ENCODE results near the gene UBE3A. TPM values are rescaled to one million over a fixed set of nuclear protein-coding genes. Genes with fewer than 3 reads are reported as not detected.
A peak's percentile ranks its signal among the peaks of the same experiment; 100 is the strongest.

The UBE3A gene
- total and polyA plus RNA-seq, 9 of the 15 experiments (the other 6 are each of a cell fraction or from before 2014, with no cell fraction given) = 29.3 to 103 (median 60.2) TPM

DNA sequence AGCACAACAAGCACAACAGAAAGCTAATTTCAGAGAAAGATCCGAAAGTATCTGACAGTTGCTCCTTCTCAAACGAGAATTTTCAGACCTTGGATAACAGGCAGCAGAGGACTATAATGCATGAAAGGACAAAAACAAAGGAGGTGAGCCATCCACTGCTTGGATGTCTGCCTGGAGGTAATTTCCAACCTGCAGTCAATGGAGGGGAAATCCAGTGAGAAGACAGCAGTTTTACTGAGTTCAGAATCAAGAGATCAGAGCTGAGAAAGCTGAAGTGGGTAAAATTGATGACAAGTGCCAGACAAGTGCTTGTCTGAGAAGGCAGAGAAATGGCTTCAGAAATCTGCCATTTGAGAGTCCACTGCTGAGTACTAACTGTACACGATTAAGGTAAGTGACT, 22.1 kb downstream of the UBE3A start:
- CTCF ChIA-PET (ENCODE audit: low intra/inter-chr PET ratio) = no interaction called here
- 41% methylated on average over 3 of the region's 3 CpGs for WGBS (ENCODE audit: insufficient coverage, low coverage, missing lambda C conversion rate)
- POLR2A ChIA-PET = interaction anchor here (1.8 kb wide), 1 partner anchor 20 kb away, joined by 5 read pairs; no protein-coding TSS in a partner anchor
- Histone ChIP-seq H4K20me1 (replicated peaks; ENCODE audit: control insufficient read depth, insufficient read depth, low read length) (peaks cover 4% of the 10 kb centered on the region; the same call in 1 of the 2 replicates), H3K4me1 (replicated peaks in 1 of 2; ENCODE audit: control insufficient read depth in 2 of 2, insufficient read depth in 2 of 2, low read length in 2 of 2) (peaks cover 0 to 13% of the 10 kb centered on the region in 2 experiments; a peak in 2 of 5 replicates), H3K36me3 (ENCODE audit: control insufficient read depth, insufficient read depth, low read length) (peaks cover 20% of the 10 kb centered on the region), H3K79me2 (ENCODE audit: control insufficient read depth, insufficient read depth, low read length) (peaks cover 100% of the 10 kb centered on the region), H3K9me3 (replicated peaks; ENCODE audit: control insufficient read depth, insufficient read depth, low read depth, low read length) (no peaks in the 10 kb centered on the region), H2AFZ (ENCODE audit: low read depth, low read length) (no peak overlapping the region), H3K4me3 (no peak overlapping the region), H3K4me2 (ENCODE audit: insufficient read depth, low read length) (peak overlapping the region; percentile 32; the same call in 1 of the 2 replicates), H3K27ac (ENCODE audit: extremely low read depth, low read depth, low read length) (peak overlapping the region; percentile 52; the same call in 2 of the 3 replicates), H3K9me1 (ENCODE audit: control insufficient read depth, insufficient read depth, low read length) (no peaks in the 10 kb centered on the region), H3K9ac (ENCODE audit: insufficient read depth in 1 of 2, low read depth in 2 of 2, low read length in 2 of 2) (peak overlapping the region; percentile 19 to 59; a peak in 2 of 4 replicates), H3K27me3 (ENCODE audit: control insufficient read depth in 2 of 2, insufficient read depth in 2 of 2, low read length in 2 of 2) (no peaks in the 10 kb centered on the region)
- TF ChIP-seq MAFK (IDR thresholded peaks at IDR 0.05; ENCODE audit: low read length) (no peak), ZNF436 (CRISPR knock-in tag; IDR thresholded peaks at IDR 0.05) (no peak), HDAC6 (IDR thresholded peaks at IDR 0.05; ENCODE audit: low read depth, low read length) (no peak), KDM5B (IDR thresholded peaks at IDR 0.05; ENCODE audit: insufficient replicate concordance, low read depth, low read length) (no peak), RUNX1 (IDR thresholded peaks at IDR 0.05; ENCODE audit: low read depth) (no peak), MEF2D (tag; conservative IDR thresholded peaks at IDR 0.05; ENCODE audit: low read depth) (no peak), PHTF2 (CRISPR knock-in tag; IDR thresholded peaks at IDR 0.05) (no peak), GABPB1 (CRISPR knock-in tag; IDR thresholded peaks at IDR 0.05) (no peak)
- in situ Hi-C loops (cut with MboI) = no loop called here
- peak; percentile 58 for ATAC-seq
- DNase-seq (ENCODE audit: extremely low read depth in 1 of 4, low spot score in 3 of 4) = no peak
- FAIRE-seq = no peak
- intact Hi-C loops (cut with micrococcal nuclease) = no loop called here
- BruUV-seq (replicated peaks) = no TSS peak
